Activated CD8-positive, alpha-beta memory T cell treated with anti-CD3 and anti-CD28 coated beads for 24 hours (primary cell): ENCODE measurements around the gene FHAD1.
"Not testable (repeated sequence)": the region's sequence is repeated elsewhere in the genome, so short reads cannot be mapped to it uniquely, and the experiment has no call there.

Source experiments
- DNase-seq: peaks from one replicate; pipeline ENCODE4 v3.0.0-alpha.2; 2020

FHAD1 gene

DNA sequence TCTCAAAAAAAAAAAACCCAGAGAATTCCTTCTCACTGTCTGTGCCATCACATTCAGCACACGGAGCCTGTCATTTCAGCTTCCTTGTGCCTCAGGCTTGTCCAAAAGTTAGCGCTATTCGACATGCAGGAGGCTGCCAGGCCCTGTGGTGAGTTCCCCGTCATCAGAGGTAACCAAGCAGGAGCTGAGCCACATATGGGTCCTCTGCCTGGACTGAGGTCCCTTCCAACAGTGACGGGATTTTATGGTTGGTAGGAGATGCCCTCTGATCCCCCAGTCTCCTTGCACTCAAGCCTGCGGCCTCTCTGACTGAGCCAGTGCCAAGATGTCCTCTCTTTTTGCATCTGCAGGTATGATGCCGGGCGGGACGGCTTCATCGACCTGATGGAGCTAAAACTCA is 178.5 kb downstream of the FHAD1 start:
- DNase-seq: no peak

DNA sequence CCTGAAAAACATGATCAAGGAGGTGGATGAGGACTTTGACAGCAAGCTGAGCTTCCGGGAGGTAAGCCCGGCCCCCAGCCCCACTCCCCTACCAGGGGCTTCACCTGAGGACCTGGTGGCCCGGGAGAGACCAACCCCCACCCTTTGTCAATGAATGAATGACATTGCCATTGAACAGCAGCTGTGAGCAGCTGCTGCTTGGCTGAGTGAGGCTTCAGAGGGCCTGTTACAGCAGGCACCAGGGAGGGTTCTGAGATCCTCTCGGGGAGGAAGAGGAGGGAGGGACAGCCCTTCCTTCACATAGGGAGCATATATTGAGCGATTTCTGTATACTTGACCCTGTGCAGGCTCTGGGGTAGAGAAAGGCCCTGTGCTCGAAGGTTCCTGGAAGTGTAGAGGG is 178.9 kb downstream of the FHAD1 start:
- DNase-seq: no peak

DNA sequence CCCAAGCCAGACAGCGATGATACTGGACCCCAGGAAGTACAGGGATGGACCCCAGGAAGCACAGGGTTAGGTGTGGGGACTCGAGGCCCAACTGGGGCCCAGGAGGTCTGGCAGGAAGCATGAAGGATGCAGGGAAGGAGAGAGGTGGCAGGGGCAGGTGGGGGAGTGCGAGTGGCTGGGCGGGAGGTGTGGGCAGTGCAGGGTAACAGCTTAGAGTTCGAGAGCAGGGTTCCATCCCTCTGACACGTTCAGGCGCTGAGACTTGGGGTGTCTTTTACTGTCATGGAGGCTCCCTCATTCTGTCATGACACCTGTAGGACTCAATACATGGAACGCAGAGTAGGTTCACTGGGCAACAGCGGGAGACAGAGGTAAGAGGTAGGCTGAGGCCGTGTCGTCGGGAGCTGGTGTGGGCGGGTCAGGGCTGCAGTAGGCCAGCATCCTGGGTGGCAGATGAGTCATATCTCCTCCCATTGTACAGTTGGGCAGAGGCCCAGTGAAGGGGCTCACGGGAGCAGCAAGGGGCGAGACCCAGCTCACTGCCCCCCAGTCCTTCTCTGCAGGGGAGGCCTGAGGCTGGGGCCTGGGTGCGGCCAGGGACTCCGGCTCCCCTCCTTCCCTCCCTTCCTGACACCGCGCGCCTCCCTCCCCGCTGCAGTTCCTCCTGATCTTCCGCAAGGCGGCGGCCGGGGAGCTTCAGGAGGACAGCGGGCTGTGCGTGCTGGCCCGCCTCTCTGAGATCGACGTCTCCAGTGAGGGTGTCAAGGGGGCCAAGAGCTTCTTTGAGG is 179.7 kb downstream of the FHAD1 start:
- DNase-seq: no peak

DNA sequence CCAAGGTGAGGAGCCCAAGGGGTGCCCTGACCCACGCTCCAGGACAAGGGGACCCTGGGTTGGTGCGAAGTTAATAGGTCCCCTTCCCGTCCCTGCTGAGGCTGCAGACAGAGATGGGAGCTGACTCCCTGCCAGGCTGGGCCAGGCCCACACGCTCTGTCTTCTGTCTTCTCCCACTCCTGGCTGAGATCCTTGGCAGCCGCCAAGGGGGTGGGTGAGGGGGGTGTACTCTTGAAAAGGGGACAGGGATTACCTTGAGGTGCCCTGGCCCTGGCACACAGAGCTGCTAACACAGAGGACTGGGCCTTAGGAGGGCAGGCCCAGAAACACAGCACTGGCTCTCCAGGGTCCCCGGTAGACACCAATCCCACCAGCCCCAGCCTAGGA is 180.2 kb downstream of the FHAD1 start:
- no peak for DNase-seq

DNA sequence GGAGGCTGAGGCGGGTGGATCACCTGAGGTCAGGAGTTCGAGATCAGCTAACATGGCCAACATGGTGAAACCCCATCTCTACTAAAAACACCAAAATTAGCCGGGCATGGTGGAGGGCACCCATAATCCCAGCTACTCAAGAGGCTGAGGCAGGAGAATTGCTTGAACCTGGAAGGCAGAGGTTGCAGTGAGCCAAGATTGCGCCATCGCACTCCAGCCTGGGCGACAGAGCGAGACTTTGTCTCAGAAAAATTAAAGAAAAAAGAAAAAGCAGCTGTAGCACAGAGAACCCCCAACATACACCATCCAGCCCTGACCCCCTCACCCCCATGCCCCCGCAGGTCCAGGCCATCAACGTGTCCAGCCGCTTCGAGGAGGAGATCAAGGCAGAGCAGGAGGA is 181.2 kb downstream of the FHAD1 start:
- not testable (repeated sequence) for DNase-seq

DNA sequence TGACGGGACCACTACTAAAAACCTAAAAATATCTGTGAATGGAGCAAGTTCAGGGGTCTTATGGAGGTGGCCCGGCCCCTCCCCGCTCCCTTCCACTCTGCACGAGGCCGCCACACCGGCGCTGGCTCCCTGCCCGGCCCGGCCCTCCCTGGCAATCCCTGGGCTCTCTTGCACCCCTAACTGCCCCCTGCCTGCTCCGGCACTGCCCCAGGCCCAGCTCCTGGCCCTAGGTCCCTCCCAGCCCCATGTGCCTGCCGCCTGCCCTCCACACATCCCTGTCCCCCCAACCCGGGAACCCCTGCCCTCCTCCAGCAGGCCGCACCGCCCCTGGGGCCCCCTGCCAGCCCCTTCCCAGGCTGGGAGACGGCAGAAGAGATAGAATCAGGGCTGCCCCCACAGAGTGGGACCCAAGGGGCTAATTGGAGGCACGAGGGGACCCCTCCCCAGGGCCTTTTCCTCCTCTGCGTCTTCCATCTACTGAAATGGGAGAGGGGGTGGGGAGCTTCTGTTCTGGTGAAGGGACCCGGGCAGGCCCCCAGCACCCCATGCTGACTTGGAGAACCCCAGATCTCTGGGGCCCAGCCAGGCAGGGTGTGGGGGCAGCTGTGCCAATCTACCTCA is 181.9 kb downstream of the FHAD1 start:
- DNase-seq: no peak

DNA sequence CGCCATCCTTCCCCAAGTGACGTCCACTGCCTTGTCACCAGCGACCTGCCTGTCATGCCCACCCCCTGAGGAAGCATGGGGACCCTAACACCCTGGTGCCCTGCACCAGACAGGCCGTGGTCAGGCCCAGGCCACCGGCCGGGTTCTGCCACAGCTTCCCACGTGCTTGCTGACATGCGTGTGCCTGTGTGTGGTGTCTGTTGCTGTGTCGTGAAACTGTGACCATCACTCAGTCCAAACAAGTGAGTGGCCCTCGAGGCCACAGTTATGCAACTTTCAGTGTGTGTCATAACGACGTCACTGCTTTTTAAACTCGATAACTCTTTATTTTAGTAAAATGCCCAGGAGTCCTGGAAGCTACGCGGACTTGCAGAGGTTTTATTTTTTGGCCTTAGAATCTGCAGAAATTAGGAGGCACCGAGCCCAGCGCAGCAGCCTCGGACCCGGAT is 182.7 kb downstream of the FHAD1 start:
- DNase-seq: no peak

DNA sequence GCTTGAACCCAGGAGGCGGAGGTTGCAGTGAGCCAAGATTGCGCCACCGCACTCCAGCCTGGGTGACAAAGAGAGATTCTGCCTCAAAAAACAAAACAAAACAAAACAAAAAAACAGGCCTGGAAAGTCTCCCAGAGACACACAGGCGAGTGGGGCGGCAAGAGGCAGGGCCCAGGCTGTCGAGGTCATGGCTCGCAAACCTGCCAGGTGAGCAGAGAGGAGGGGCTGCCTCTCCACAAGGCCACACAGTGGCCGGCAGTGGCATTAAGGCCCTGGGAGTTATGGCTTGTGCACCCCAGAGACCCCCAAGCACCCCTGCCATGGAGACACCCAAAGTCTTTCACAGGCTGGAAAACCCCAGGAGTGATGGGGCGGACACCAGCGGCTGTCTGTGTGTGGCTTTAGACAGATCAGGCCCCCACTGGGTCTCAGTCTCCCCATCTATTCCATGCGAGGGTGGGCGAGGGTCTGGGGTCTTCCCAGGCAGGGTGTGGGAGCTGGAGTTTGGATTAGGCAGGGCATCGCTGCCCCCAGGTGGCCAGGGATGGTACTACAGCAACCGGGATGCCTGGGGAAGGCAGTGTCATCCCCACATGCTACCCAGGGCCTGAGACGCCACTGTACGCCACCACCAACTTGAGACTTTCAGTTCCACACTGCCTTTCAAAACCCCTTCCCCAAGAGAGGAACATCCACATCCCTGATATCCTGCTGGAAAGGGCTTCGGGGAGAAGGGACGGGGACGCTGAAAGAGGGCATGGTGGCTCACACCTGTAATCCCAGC is 184.0 kb downstream of the FHAD1 start:
- peak; percentile 95 for DNase-seq

DNA sequence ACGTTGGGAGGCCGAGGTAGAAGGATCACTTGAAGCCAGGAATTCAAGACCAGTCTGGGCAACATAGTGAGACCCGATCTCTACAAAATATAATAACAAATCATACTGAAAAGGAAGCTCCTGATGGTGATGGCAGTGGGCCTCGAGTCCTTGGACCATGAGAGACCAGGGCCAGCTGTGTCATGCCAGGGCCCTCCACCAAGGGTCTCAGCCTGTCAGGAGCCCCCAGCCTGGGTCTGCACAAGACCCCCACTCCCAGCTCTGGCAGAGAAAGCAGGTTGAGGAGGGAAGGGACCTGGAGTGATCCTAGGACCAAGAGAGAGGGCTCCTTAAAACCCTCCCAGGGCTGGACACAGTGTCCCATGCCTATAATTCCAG is 184.5 kb downstream of the FHAD1 start:
- DNase-seq: no peak

DNA sequence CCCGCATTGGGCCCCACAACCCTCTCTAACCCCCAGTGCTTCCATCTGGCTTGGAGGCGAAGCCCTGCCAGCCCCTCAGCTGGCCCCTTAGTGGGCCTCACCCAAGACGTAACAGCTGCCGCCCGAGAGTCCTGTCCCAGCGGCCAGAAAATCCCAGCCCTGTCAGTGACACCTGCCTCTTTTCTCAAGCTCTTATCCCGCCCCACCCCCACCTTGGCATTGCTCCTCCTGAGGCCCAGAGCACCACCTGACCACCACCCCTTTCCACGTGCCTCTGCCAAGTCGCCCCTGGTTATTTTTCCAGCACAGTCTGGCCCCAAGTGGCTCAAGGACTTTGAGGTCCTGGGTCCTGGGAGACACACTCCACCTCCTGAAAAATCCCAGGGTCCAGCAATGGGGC is 185.3 kb downstream of the FHAD1 start:
- no peak for DNase-seq

DNA sequence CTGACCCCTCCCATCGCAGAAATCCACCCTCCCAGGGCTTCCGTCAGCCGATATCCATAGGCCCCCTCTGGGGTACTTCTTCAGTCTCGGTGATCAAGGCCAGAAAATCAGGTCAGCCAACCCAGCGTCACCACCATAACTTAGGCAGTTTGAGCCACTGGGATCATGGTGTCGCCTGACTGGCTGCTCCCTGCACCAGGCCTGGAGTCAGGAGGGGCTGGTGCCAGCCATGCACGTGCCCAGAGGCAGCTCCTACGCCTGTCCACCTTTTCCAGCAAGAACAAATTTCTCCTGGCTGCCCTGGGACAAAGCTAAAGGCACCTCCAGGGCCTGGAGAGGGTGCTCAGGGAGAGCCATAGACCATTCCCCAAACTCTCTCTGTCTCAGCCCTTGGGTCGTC is 186.4 kb downstream of the FHAD1 start:
- DNase-seq: no peak

DNA sequence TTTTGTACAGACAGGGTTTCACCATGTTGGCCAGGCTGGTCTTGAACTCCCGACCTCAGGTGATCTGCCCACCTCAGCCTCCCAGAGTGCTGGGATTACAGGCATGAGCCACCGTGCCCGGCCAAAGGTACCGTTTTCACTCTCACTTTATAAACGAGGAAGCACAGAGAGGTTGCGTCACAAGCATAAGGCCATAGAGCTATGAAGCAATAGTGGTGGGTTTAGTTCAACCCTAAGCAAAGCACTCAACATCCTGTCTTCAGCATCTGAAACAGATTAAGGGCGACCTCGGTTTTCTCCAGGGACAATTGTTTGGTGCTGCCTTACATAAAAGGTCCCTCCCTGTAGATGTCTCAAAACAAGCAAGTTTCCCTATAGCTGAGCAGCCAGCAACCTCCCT is 187.7 kb downstream of the FHAD1 start:
- not testable (repeated sequence) for DNase-seq

DNA sequence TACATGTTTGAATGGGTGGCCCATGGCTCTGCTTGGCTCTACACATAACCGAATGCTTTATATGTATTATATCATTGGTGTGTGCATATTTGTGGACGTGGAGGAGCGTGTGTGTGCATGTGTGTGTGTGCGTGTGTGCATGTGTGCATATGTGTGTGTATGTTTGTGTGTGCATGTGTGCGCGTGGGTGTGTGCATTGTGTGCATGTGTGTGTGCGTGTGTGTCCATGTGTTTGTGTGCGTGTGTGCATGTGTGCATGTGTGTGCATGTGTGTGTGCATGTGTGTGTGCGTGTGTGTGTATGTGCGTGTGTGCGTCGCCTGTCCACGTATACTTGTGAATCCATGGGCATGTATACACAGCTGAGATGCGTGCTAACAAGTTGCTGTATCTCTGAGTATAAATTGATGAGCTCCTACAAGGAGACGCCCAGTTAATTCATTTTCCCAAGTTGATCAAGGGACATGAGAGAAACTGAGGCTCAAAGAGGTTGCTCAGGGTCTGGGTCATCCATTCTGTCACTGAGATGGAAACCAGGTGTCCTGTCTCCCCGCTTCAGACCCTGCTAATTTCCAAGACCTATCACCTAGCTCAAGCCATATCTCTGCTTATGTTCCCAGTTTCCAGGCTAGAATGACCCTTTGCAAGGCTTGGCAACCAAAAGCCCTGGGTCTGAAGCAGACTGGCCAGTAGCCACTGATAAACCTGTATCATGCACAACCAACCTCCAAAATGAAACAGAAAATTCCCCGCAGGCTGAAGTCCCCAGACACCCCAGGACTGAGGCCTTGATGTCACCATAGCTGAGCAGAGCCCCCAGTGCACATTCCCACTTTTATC is 188.4 kb downstream of the FHAD1 start:
- DNase-seq: no peak

DNA sequence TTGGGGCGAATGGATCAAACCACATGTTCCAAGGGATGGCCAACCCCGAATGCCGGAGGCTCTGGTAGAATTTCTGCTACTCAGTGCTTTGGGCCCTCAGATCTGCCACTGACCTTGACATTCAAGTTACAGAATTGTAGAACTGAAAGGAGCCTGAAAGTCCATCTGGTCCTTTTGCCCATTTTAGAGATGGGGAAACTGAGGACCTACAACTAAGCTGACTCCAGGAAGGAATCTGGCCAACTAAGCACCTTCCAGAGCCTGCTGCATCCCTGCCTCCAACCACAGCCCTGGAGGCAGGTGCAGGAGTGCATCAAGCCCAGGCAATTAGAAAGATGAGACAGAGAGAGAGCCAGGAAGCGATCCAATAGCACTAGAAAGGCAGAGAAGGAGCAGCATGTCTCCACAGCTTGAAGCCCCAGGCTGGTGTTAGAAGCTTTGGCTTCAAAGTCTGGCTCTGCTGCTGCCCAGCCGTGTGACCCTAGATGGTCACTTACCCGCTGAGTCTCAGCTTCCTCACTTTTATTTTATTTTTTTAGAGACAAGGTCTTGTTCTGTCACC is 189.9 kb downstream of the FHAD1 start:
- no peak for DNase-seq

DNA sequence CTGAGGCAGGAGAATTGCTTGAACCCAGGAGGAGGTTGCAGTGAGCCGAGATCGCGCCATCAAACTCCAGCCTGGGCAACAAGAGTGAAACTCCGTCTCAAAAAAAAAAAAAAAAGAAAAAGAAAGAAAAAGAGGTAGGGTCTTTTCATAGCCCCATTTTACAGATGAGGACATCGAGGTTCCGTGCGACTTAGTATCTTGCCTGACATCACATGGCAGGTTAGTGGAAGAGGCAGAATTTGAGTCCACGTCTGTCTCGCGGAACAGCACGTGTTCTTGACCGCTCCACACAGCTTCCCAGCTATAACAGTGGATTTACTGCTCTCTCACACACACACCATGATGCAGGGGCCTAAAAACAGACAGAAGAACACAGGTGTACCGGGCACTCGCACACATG is 192.3 kb downstream of the FHAD1 start:
- DNase-seq: no peak

DNA sequence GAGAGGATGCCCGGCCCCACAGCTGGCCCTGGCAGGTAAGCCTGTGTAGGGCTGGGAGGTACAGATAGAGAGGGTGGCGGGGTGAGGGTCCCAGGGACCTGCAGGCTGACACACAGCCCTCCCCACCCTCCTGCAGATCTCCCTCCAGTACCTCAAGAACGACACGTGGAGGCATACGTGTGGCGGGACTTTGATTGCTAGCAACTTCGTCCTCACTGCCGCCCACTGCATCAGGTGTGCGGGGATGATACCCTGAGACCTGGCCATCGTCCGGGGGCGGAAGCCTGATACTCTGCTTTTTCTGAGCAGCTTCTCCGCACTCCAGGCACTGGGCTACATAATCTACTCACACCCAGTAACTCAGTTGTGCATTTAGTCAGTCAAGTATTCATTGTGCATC is 193.3 kb downstream of the FHAD1 start:
- DNase-seq: no peak

DNA sequence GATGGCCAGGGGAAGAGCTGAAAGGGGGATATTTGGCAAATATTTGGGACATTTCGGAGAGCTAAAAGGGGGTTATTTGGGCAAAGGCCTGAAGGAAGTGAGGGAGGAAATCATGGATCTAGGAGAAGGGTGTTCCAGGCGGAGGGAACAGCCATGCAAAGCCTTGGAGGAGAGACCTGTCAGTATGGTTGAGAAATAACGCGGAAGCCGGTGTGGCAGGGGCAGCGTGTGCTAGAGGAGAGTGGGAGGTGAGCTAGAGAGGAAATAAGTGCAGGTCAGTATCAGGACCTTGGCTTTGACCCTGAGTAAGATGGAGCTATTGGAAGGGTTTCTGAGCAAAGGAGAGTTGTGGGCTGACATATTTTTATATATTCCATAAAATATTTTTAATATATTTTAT is 194.2 kb downstream of the FHAD1 start:
- DNase-seq: no peak

DNA sequence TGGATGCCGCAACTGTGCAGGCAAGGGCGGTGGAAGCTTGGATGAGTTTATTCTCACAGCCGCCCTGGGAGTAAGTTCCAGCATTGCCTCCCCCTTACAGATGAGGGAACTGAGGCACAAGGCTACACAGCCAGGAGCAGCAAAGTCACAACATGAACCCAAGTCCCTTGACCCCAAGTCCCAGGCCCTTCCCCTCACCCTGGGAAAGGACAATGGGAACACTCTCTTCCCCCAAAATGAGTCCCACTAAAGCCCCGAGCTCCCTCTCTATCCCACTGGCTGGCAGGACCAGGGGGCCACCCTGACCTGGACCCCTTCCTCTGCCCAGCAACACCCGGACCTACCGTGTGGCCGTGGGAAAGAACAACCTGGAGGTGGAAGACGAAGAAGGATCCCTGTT is 195.1 kb downstream of the FHAD1 start:
- DNase-seq: no peak

DNA sequence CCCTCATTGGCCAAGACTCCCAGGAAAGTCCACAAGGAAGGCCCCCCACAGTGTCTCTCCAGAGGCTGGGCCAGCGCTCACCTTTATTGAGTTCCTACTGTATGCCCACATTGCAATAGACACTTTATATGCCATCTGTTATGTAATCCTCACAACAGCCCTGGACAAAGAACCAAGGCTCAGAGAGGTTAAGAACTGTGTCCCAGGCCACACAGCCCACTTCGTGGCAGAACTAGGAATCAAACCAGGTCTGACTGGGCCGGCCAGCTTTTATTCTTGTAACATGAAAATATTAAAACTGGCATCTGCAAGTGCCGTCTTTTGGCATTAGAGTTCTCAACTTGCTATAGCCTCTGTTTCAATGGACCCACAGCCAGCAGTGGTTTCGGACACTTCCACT is 195.7 kb downstream of the FHAD1 start:
- DNase-seq: no peak

DNA sequence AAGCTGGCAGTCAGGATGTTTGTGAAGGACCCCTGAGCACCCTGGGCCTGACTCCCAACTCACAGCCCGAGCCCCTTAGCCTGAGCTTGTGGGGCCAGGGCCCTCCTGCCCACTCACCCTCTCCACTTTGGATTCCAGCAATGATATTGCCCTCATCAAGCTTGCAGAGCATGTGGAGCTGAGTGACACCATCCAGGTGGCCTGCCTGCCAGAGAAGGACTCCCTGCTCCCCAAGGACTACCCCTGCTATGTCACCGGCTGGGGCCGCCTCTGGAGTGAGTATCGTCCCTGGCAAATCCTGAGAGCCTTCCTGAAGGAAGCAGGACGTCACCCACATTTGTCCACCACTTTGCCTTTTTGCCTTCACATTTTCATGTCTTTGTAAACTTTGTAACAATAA is 196.3 kb downstream of the FHAD1 start:
- no peak for DNase-seq

DNA sequence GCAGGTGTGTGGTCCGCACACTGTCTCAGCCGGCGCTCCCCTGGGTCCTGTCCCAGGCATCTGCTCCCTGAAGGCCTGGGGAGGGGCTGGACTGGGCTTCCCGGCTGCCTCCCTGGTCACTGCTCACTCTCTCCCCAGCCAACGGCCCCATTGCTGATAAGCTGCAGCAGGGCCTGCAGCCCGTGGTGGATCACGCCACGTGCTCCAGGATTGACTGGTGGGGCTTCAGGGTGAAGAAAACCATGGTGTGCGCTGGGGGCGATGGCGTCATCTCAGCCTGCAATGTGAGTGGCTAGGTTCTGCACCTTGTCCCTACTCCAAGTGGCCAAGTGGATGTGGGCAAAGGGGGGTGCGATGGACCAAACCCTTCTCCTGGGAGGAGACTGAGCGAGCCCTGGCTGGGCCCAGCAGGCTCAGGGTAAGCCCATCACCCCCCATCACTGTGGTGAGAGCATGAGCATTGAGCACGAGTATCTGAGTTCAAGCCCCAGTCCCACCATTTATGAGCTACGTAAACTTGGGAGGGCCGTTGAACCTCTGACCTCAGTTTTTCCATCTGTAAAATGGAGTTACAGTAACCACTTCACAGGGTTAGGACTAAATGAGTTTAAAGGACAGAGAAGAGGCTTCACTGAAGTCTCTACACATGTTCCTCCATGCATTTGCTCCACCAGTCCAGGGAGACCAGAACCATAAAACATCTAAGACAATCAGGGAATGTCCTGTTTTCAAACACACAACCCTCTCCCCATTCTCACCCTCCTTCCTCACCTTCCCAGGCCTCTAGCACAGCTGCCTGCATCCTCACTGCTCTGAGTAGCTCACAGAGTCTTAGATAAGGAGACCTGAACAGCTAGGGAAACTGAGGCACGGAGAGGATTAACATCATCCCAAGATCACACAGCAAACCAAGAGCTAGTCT is 197.7 kb downstream of the FHAD1 start:
- DNase-seq: no peak
